IMR-90 (cell line): ENCODE results near the gene ZNF827. TPM values are rescaled to one million over a fixed set of nuclear protein-coding genes. Genes with fewer than 3 reads are reported as not detected.

Source experiments
- ATAC-seq: fragments of 200-7000 bp; cut with Tn5 transposase; 2 replicates; pipeline ENCODE4 v1.9.1; 2020; ENCODE audit warnings: low read depth, mild to moderate bottlenecking, moderate library complexity
- BruUV-seq: library from RNA; stranded (reverse); fragments of 400-500 nt; replicated peaks from 2 replicates; lab custom pipeline; 2021; lab: Mats Ljungman, UMichigan
- CTCF ChIA-PET: fragments of 300-600 bp; formaldehyde crosslinking; extraction: SDS; loops from one replicate; lab custom pipeline; 2021; ENCODE audit warnings: antibody characterized with exemption; lab: Yijun Ruan, JAX
- POLR2A ChIA-PET: fragments of 300-600 bp; sonication (Branson Sonifier 250); formaldehyde crosslinking; loops from one replicate; lab custom pipeline; 2022; ENCODE audit warnings: antibody characterized with exemption; ENCODE audit not compliant: unreplicated experiment; lab: Charles Lee
- DNase-seq: peaks from one replicate; pipeline ENCODE4 v3.0.0; 2013
- H2AFZ ChIP-seq: replicated peaks from 2 replicates; pipeline ENCODE3; 2013; ENCODE audit warnings: low read length, mild to moderate bottlenecking; ENCODE audit not compliant: poor library complexity
- H2AK5ac ChIP-seq: 2 replicates; pipeline ENCODE4 v1.6.1; 2013; ENCODE audit warnings: low read depth, low read length, inconsistent platforms
- H2AK9ac ChIP-seq: replicated peaks from 2 replicates; pipeline ENCODE3; 2013; ENCODE audit warnings: mild to moderate bottlenecking, low read depth, low read length, moderate library complexity; ENCODE audit not compliant: poor library complexity
- H2BK120ac ChIP-seq: 2 replicates; pipeline ENCODE4 v1.6.1; 2013; ENCODE audit warnings: low read depth, low read length, inconsistent platforms
- H2BK15ac ChIP-seq: 3 replicates; pipeline ENCODE4 v1.6.1; 2013; ENCODE audit warnings: low read depth, low read length, inconsistent platforms
- H2BK20ac ChIP-seq: 2 replicates; pipeline ENCODE4 v1.6.1; 2013; ENCODE audit warnings: low read depth, mild to moderate bottlenecking, inconsistent platforms, low read length, moderate library complexity
- H2BK5ac ChIP-seq: 2 replicates; pipeline ENCODE4 v1.6.1; 2013; ENCODE audit warnings: mild to moderate bottlenecking, low read depth, low read length, inconsistent platforms; ENCODE audit not compliant: poor library complexity, severe bottlenecking
- H3K14ac ChIP-seq: replicated peaks from 2 replicates; pipeline ENCODE4 v1.6.1; 2013; ENCODE audit warnings: low read depth, low read length, inconsistent platforms
- H3K18ac ChIP-seq: 2 replicates; pipeline ENCODE4 v1.6.1; 2013; ENCODE audit warnings: low read depth, low read length, control low read depth
- H3K23ac ChIP-seq: 2 replicates; pipeline ENCODE4 v1.6.1; 2013; ENCODE audit warnings: low read depth, low read length, inconsistent platforms
- H3K27ac ChIP-seq: 2 replicates; pipeline ENCODE4 v1.5.1; 2013; ENCODE audit warnings: mild to moderate bottlenecking, control low read depth, low read length; ENCODE audit not compliant: insufficient read depth
- H3K27me3 ChIP-seq: 2 replicates; pipeline ENCODE4 v1.6.1; 2013; ENCODE audit warnings: low read length; ENCODE audit not compliant: control insufficient read depth, insufficient read depth
- H3K36me3 ChIP-seq: 2 replicates; pipeline ENCODE4 v1.6.1; 2013; ENCODE audit warnings: low read length, mixed read lengths; ENCODE audit not compliant: control insufficient read depth, insufficient read depth
- H3K4ac ChIP-seq: 2 replicates; pipeline ENCODE4 v1.6.1; 2013; ENCODE audit warnings: low read depth, low read length, inconsistent platforms
- H3K4me1 ChIP-seq: 2 replicates; pipeline ENCODE4 v1.6.1; 2013; ENCODE audit warnings: low read length, mixed read lengths; ENCODE audit not compliant: control insufficient read depth, insufficient read depth
- H3K4me2 ChIP-seq: 2 replicates; pipeline ENCODE4 v1.6.1; 2013; ENCODE audit warnings: low read depth, mild to moderate bottlenecking, control low read depth, low read length, moderate library complexity
- H3K4me3 ChIP-seq: 2 replicates; pipeline ENCODE4 v1.5.1; 2013; ENCODE audit warnings: low read depth, mild to moderate bottlenecking, control low read depth, low read length, moderate library complexity; ENCODE audit not compliant: insufficient read depth
- H3K56ac ChIP-seq: 2 replicates; pipeline ENCODE4 v1.6.1; 2013; ENCODE audit warnings: low read length, inconsistent platforms; ENCODE audit not compliant: insufficient read depth; ENCODE audit errors: extremely low read depth
- H3K79me1 ChIP-seq, 2 experiments: 2 replicates each; pipeline ENCODE4 v1.6.1; 2013; ENCODE audit warnings: low read length in 2 of 2, inconsistent platforms in 1 of 2, low read depth in 1 of 2
- H3K9ac ChIP-seq: 2 replicates; pipeline ENCODE4 v1.6.1; 2013; ENCODE audit warnings: low read depth, low read length, control low read depth
- H3K9me1 ChIP-seq: 2 replicates; pipeline ENCODE4 v1.6.1; 2013; ENCODE audit warnings: low read length, inconsistent platforms; ENCODE audit not compliant: insufficient read depth
- H3K9me3 ChIP-seq: 2 replicates; pipeline ENCODE4 v1.6.1; 2013; ENCODE audit warnings: low read length; ENCODE audit not compliant: control insufficient read depth, insufficient read depth
- H4K20me1 ChIP-seq: 2 replicates; pipeline ENCODE4 v1.6.1; 2013; ENCODE audit warnings: low read length, inconsistent platforms; ENCODE audit not compliant: insufficient read depth
- H4K5ac ChIP-seq: 2 replicates; pipeline ENCODE4 v1.6.1; 2013; ENCODE audit warnings: mild to moderate bottlenecking, low read depth, low read length, control low read depth
- H4K8ac ChIP-seq, 2 experiments: 2 replicates each; pipeline ENCODE4 v1.6.1; 2013; ENCODE audit warnings: low read depth in 2 of 2, low read length in 2 of 2, control low read depth in 1 of 2, inconsistent platforms in 1 of 2
- H4K91ac ChIP-seq: 2 replicates; pipeline ENCODE4 v1.6.1; 2013; ENCODE audit warnings: low read depth, low read length, inconsistent platforms; ENCODE audit not compliant: insufficient read depth
- BHLHE40 ChIP-seq: fragments of 150-350 bp; IDR thresholded peaks from 2 replicates; pipeline ENCODE4 v1.6.1; 2016; ENCODE audit warnings: mild to moderate bottlenecking, low read depth, low read length
- CEBPB ChIP-seq: IDR thresholded peaks from 2 replicates; pipeline ENCODE4 v1.6.1; 2012; ENCODE audit warnings: low read depth, low read length, improper control_type of control experiment
- CHD1 ChIP-seq: IDR thresholded peaks from 2 replicates; pipeline ENCODE4 v1.6.1; 2012; ENCODE audit warnings: low read depth, low read length, improper control_type of control experiment
- ELK1 ChIP-seq: fragments of 150-350 bp; IDR thresholded peaks from 2 replicates; pipeline ENCODE4 v1.6.1; 2016; ENCODE audit warnings: low read depth, mild to moderate bottlenecking, low read length, moderate library complexity, borderline replicate concordance
- FOS ChIP-seq: fragments of 150-350 bp; IDR thresholded peaks from 2 replicates; pipeline ENCODE4 v1.6.1; 2016; ENCODE audit warnings: low read depth, low read length
- MAFK ChIP-seq: IDR thresholded peaks from 2 replicates; pipeline ENCODE4 v1.6.1; 2012; ENCODE audit warnings: low read depth, low read length, improper control_type of control experiment
- MAZ ChIP-seq: IDR thresholded peaks from 2 replicates; pipeline ENCODE4 v1.6.1; 2012; ENCODE audit warnings: low read depth, mild to moderate bottlenecking, low read length, improper control_type of control experiment, moderate library complexity, borderline replicate concordance
- MXI1 ChIP-seq: IDR thresholded peaks from 2 replicates; pipeline ENCODE4 v1.6.1; 2012; ENCODE audit warnings: low read depth, mild to moderate bottlenecking, low read length, moderate library complexity, borderline replicate concordance
- NFE2L2 ChIP-seq: fragments of 150-350 bp; IDR thresholded peaks from 2 replicates; pipeline ENCODE4 v1.6.1; 2016; ENCODE audit warnings: low read depth, mild to moderate bottlenecking, low read length
- POLR2A ChIP-seq: IDR thresholded peaks from 2 replicates; pipeline ENCODE4 v1.6.1; 2012; ENCODE audit warnings: mild to moderate bottlenecking, low read depth, low read length
- RAD21 ChIP-seq: IDR thresholded peaks from 2 replicates; pipeline ENCODE4 v1.6.1; 2012; ENCODE audit warnings: low read length, improper control_type of control experiment
- RCOR1 ChIP-seq: IDR thresholded peaks from 2 replicates; pipeline ENCODE4 v1.6.1; 2012; ENCODE audit warnings: mild to moderate bottlenecking, low read length, improper control_type of control experiment; ENCODE audit not compliant: insufficient replicate concordance
- RFX5 ChIP-seq: IDR thresholded peaks from 2 replicates; pipeline ENCODE4 v1.8.0; 2012; ENCODE audit warnings: low read depth, mild to moderate bottlenecking, low read length, moderate library complexity
- SMC3 ChIP-seq: fragments of 150-350 bp; IDR thresholded peaks from 2 replicates; pipeline ENCODE4 v1.6.1; 2016; ENCODE audit warnings: low read depth, mild to moderate bottlenecking, antibody characterized with exemption, low read length, moderate library complexity
- USF2 ChIP-seq: fragments of 150-350 bp; IDR thresholded peaks from 2 replicates; pipeline ENCODE4 v1.6.1; 2017; ENCODE audit warnings: mild to moderate bottlenecking, antibody characterized with exemption, low read length, low read depth
- WGBS, 2 experiments: methylation state at CpG; one replicate each; pipeline versions ENCODE4 v1.1.5 to v1.1.7; 2013; ENCODE audit warnings: missing lambda C conversion rate in 2 of 2; ENCODE audit not compliant: insufficient read length in 1 of 2; ENCODE audit errors: extremely low coverage in 2 of 2; 5-methylcytosine and 5-hydroxymethylcytosine counted together
- dilution Hi-C: fragments of 300-500 bp; cut with HindIII; formaldehyde crosslinking; loops from one replicate; pipeline ENCODE4 v1.14.3; 2018; ENCODE audit warnings: low sequenced_read_pairs; ENCODE audit not compliant: unreplicated experiment
- in situ Hi-C: fragments of 300-500 bp; cut with MboI; formaldehyde crosslinking; loops from 3 replicates; pipeline ENCODE4 v1.14.3; 2019; ENCODE audit warnings: low sequenced_read_pairs, inconsistent platforms, mixed read lengths
- intact Hi-C: fragments of 100-400 bp; cut with micrococcal nuclease; formaldehyde crosslinking; loops from 2 replicates; pipeline ENCODE4 v1.10.0; 2022
- polyA plus RNA-seq, 3 experiments: library from polyadenylated mRNA; depleted of rRNA; stranded (reverse); fragments of >200 nt; gene quantifications; 2 replicates each; pipeline ENCODE4 v1.2.3, GENCODE V29; 2012; ENCODE audit warnings: low replicate concordance in 1 of 3
- total RNA-seq: library from RNA; depleted of rRNA; stranded (reverse); fragments of >200 nt; gene quantifications from 2 replicates; pipeline ENCODE4 v1.2.3, GENCODE V29; 2012
- TF ChIP-seq, protein P1 (sequence below): conservative IDR thresholded peaks from 2 replicates; pipeline ENCODE4 v1.5.1; 2012; ENCODE audit warnings: mild to moderate bottlenecking, low read depth, low read length, improper control_type of control experiment

ZNF827 gene
- total and polyA plus RNA-seq, 2 of the 4 experiments (the other 2 are of a cell fraction): 6.6 to 31.7 TPM

DNA sequence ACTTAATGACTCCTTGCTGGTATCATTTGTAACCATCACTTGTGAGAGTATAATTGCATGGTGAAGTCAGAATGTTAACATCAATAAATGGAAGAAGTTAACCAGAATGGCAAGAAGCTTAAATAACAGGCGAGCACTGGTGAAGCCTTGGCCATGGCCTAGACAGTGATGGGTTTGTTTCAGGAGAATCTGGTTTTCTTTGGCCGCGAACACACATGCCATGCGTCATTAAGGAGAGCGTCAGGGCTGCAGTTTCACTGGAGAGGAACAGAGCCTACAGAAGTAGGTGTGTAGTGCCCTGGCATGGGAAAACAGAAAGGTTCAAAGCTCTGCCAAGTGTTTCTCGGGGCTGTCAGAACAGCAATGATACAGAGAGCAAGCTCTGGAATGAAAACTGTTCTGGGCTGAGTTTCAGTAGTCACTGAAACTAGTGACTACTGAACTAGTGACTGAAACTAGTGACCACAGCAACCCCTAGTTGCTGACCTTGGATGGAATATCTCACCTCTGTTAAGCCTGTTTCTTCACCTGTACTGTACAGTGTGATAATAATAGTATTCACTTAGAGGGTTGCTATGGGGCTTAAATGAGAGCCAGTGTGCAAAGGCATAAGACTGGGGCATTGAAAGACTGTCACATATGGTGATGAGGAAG, 164.9 kb downstream of the ZNF827 start:
- WGBS, 2 experiments: 100% methylated on average over 1 of the region's 6 CpGs; no CpG with 5 or more reads in 1 of the 2 experiments
- BruUV-seq: no TSS peak
- Histone ChIP-seq H2AK5ac (no peak overlapping the region), H3K4ac (no peak overlapping the region), H2AFZ (no peak overlapping the region), H3K27me3 (no peaks in the 10 kb centered on the region), H3K56ac (no peak overlapping the region), H3K4me1 (no peaks in the 10 kb centered on the region), H3K23ac (no peak overlapping the region), H3K36me3 (peaks cover 28% of the 10 kb centered on the region), H2BK15ac (no peak overlapping the region), H2BK5ac (no peak overlapping the region), H3K4me3 (no peak overlapping the region), H4K8ac (no peak overlapping the region), H2AK9ac (no peak overlapping the region), H3K14ac (no peak overlapping the region), H3K9me1 (peaks cover 11% of the 10 kb centered on the region), H4K5ac (no peak overlapping the region), H4K20me1 (no peaks in the 10 kb centered on the region), H3K79me1 (no peaks in the 10 kb centered on the region), H3K27ac (no peak overlapping the region), H2BK20ac (no peak overlapping the region), H2BK120ac (no peak overlapping the region), H3K4me2 (no peak overlapping the region), H3K18ac (no peak overlapping the region), H3K9me3 (no peaks in the 10 kb centered on the region), H3K9ac (no peak overlapping the region), H4K91ac (no peak overlapping the region)
- in situ Hi-C loops: no loop called here
- DNase-seq (no peak), ATAC-seq (no peak)
- no peak for TF ChIP-seq SMC3
- no peak for TF ChIP-seq BHLHE40
- no peak for TF ChIP-seq RAD21
- no peak for TF ChIP-seq NFE2L2
- TF ChIP-seq MAZ: no peak
- TF ChIP-seq, protein P1, sequence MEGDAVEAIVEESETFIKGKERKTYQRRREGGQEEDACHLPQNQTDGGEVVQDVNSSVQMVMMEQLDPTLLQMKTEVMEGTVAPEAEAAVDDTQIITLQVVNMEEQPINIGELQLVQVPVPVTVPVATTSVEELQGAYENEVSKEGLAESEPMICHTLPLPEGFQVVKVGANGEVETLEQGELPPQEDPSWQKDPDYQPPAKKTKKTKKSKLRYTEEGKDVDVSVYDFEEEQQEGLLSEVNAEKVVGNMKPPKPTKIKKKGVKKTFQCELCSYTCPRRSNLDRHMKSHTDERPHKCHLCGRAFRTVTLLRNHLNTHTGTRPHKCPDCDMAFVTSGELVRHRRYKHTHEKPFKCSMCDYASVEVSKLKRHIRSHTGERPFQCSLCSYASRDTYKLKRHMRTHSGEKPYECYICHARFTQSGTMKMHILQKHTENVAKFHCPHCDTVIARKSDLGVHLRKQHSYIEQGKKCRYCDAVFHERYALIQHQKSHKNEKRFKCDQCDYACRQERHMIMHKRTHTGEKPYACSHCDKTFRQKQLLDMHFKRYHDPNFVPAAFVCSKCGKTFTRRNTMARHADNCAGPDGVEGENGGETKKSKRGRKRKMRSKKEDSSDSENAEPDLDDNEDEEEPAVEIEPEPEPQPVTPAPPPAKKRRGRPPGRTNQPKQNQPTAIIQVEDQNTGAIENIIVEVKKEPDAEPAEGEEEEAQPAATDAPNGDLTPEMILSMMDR: no peak
- TF ChIP-seq CHD1: no peak
- TF ChIP-seq MXI1: no peak
- TF ChIP-seq RFX5: no peak
- no peak for TF ChIP-seq CEBPB
- no peak for TF ChIP-seq POLR2A
- TF ChIP-seq RCOR1: no peak
- TF ChIP-seq USF2: no peak
- no peak for TF ChIP-seq FOS
- no peak for TF ChIP-seq MAFK
- TF ChIP-seq ELK1: no peak
- CTCF ChIA-PET: no interaction called here
- intact Hi-C loops: no loop called here
- POLR2A ChIA-PET: no interaction called here
- dilution Hi-C loops: no loop called here
